Activated T-cell treated with anti-CD3 and anti-CD28 coated beads for 48 hours (primary cell): ENCODE results near the gene ATF2.

Experiments used
- DNase-seq: peaks from one replicate; pipeline ENCODE4 v3.0.0-alpha.2; 2020; ENCODE audit warnings: low read depth

ATF2 gene

GRCh38 chr2:175025233-175025632, 142.8 kb downstream of the ATF2 start:
- no peak for DNase-seq

- no peak for DNase-seq
These were observed 145.1 kb downstream of the ATF2 start for GRCh38 chr2:175022923-175023322.
